SK-N-MC (cell line): ENCODE data around the gene DSCAML1.

Source experiments
- EZH2 ChIP-seq: fragments of 200-600 bp; sonication (generic); IDR thresholded peaks from one replicate; pipeline ENCODE4 v1.6.1; 2017; ENCODE audit warnings: antibody characterized with exemption
- POLR2AphosphoS5 ChIP-seq: IDR thresholded peaks from 2 replicates; pipeline ENCODE4 v1.6.1; 2012; ENCODE audit warnings: mild to moderate bottlenecking, low read depth, low read length, borderline replicate concordance

GRCh38 chr11:117706322-117706814 lies 90.6 kb downstream of the DSCAML1 start:
- no peak for TF ChIP-seq POLR2AphosphoS5
- no peak for TF ChIP-seq EZH2
